PC-3 (cell line): Measurements from ENCODE around the gene MPC1. TPM values are rescaled to one million over a fixed set of nuclear protein-coding genes. Genes with fewer than 3 reads are reported as not detected.

ENCODE experiments used
- ATAC-seq: fragments of 200-7000 bp; cut with Tn5 transposase; 2 replicates; pipeline ENCODE4 v1.9.1; 2020; ENCODE audit warnings: mild to moderate bottlenecking, moderate library complexity
- BruUV-seq: library from RNA; stranded (reverse); fragments of 400-500 nt; replicated peaks from 2 replicates; lab custom pipeline; 2021; lab: Mats Ljungman, UMichigan
- CTCF ChIA-PET: fragments of 300-600 bp; sonication (Branson Sonifier 250); formaldehyde crosslinking; loops from one replicate; lab custom pipeline; 2022; ENCODE audit warnings: antibody characterized with exemption; lab: Charles Lee
- POLR2A ChIA-PET: fragments of 300-600 bp; sonication (Branson Sonifier 250); formaldehyde crosslinking; loops from one replicate; lab custom pipeline; 2022; ENCODE audit warnings: antibody characterized with exemption; ENCODE audit not compliant: unreplicated experiment; lab: Charles Lee
- DNase-seq: peaks from one replicate; pipeline ENCODE4 v3.0.0-alpha.2; 2015
- H2AFZ ChIP-seq: fragments of 300-600 bp; sonication (generic); 2 replicates; pipeline ENCODE4 v1.6.0; 2016; ENCODE audit warnings: antibody characterized with exemption, low read length
- H3F3A ChIP-seq: fragments of 300-600 bp; sonication (generic); one replicate; pipeline ENCODE4 v1.6.0; 2017; ENCODE audit warnings: antibody characterized with exemption, low read length, control low read depth, mild to moderate bottlenecking; ENCODE audit not compliant: unreplicated experiment
- H3K27ac ChIP-seq: fragments of 300-600 bp; sonication (generic); 2 replicates; pipeline ENCODE4 v1.5.1; 2016; ENCODE audit warnings: mild to moderate bottlenecking, low read length
- H3K27me3 ChIP-seq: fragments of 300-600 bp; sonication (generic); 2 replicates; pipeline ENCODE4 v1.6.1; 2016; ENCODE audit warnings: low read length, mixed read lengths
- H3K36me3 ChIP-seq: fragments of 300-600 bp; sonication (generic); 2 replicates; pipeline ENCODE4 v1.6.1; 2016; ENCODE audit warnings: low read depth, mixed run types, low read length, mixed read lengths
- H3K4me1 ChIP-seq: fragments of 300-600 bp; sonication (generic); 2 replicates; pipeline ENCODE4 v1.5.1; 2016; ENCODE audit warnings: low read length; ENCODE audit not compliant: insufficient read depth
- H3K4me2 ChIP-seq: fragments of 300-600 bp; sonication (generic); 2 replicates; pipeline ENCODE4 v1.6.0; 2016; ENCODE audit warnings: low read length
- H3K4me3 ChIP-seq: fragments of 300-600 bp; sonication (generic); 2 replicates; pipeline ENCODE4 v1.5.1; 2016; ENCODE audit warnings: mild to moderate bottlenecking, low read length, mixed read lengths
- H3K79me2 ChIP-seq: fragments of 300-600 bp; sonication (generic); 2 replicates; pipeline ENCODE4 v1.6.1; 2017; ENCODE audit warnings: low read length, mixed read lengths
- H3K9ac ChIP-seq: fragments of 300-600 bp; sonication (generic); 2 replicates; pipeline ENCODE4 v1.6.0; 2016; ENCODE audit warnings: mild to moderate bottlenecking, low read length
- H3K9me2 ChIP-seq: fragments of 300-600 bp; sonication (generic); replicated peaks from 2 replicates; pipeline ENCODE4 v1.6.1; 2016; ENCODE audit warnings: mixed run types, low read length, mixed read lengths
- H3K9me3 ChIP-seq: fragments of 300-600 bp; sonication (generic); 2 replicates; pipeline ENCODE4 v1.6.1; 2016; ENCODE audit warnings: low read length, mixed read lengths
- H4K20me1 ChIP-seq: fragments of 300-600 bp; sonication (generic); 2 replicates; pipeline ENCODE4 v1.6.1; 2016; ENCODE audit warnings: low read length, mixed read lengths
- EZH2 ChIP-seq: fragments of 300-600 bp; sonication (generic); IDR thresholded peaks from one replicate; pipeline ENCODE4 v1.6.1; 2017; ENCODE audit warnings: antibody characterized with exemption, mild to moderate bottlenecking, low read length; ENCODE audit not compliant: unreplicated experiment
- EZH2phosphoT487 ChIP-seq: fragments of 300-600 bp; sonication (generic); IDR thresholded peaks from 2 replicates; pipeline ENCODE4 v1.6.1; 2018; ENCODE audit warnings: mild to moderate bottlenecking, antibody characterized with exemption, low read length, borderline replicate concordance
- intact Hi-C: fragments of 100-400 bp; cut with micrococcal nuclease; formaldehyde crosslinking; loops from 2 replicates; pipeline ENCODE4 v1.9.0; 2023
- total RNA-seq: library from RNA; depleted of rRNA; stranded (reverse); fragments of >200 nt; gene quantifications from 2 replicates; pipeline ENCODE4 v1.2.3, GENCODE V29; 2014
- TF ChIP-seq, protein P1 (sequence below): fragments of 300-600 bp; sonication (generic); conservative IDR thresholded peaks from 2 replicates; pipeline ENCODE4 v1.5.1; 2017; ENCODE audit warnings: antibody characterized with exemption, low read depth, mild to moderate bottlenecking, low read length

Gene MPC1
- total RNA-seq, 1 experiment from 2014 or later: 26.7 TPM

DNA sequence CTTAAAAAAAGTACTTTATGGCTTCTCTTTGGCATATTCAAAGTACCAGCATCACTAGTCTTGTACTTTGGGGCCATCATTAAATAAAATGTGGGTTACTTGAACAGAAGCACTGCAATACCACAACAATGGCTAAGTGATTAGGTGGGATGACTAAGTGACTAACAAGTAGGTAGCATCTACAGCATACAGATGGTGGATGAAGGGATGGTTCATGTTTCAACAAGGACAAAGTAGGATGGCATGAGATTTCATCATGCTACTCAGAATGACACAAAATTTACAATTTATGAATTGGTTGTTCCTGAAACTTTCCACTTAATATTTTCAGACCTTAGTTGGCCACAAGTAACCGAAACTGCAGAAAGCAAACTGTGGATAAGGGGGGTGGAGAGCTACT is 7.7 kb downstream of the MPC1 start:
- no peaks in the 10 kb centered on the region for H3K27me3 ChIP-seq
- no peaks in the 10 kb centered on the region for H3K9me2 ChIP-seq
- ChIA-PET CTCF (no interaction called here), POLR2A (no interaction called here)
- no peak overlapping the region for H3K4me3 ChIP-seq
- no peaks in the 10 kb centered on the region for H3K9me3 ChIP-seq
- DNase-seq: no peak
- TF ChIP-seq EZH2phosphoT487: no peak
- TF ChIP-seq, protein P1, sequence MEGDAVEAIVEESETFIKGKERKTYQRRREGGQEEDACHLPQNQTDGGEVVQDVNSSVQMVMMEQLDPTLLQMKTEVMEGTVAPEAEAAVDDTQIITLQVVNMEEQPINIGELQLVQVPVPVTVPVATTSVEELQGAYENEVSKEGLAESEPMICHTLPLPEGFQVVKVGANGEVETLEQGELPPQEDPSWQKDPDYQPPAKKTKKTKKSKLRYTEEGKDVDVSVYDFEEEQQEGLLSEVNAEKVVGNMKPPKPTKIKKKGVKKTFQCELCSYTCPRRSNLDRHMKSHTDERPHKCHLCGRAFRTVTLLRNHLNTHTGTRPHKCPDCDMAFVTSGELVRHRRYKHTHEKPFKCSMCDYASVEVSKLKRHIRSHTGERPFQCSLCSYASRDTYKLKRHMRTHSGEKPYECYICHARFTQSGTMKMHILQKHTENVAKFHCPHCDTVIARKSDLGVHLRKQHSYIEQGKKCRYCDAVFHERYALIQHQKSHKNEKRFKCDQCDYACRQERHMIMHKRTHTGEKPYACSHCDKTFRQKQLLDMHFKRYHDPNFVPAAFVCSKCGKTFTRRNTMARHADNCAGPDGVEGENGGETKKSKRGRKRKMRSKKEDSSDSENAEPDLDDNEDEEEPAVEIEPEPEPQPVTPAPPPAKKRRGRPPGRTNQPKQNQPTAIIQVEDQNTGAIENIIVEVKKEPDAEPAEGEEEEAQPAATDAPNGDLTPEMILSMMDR: no peak
- no peak for TF ChIP-seq EZH2
- H3F3A ChIP-seq: no peaks in the 10 kb centered on the region
- no peaks in the 10 kb centered on the region for H3K4me1 ChIP-seq
- H3K36me3 ChIP-seq: no peaks in the 10 kb centered on the region
- no peak for ATAC-seq
- no peak overlapping the region for H3K9ac ChIP-seq
- no TSS peak for BruUV-seq
- no peak overlapping the region for H3K4me2 ChIP-seq
- H3K27ac ChIP-seq: no peak overlapping the region
- H4K20me1 ChIP-seq: no peaks in the 10 kb centered on the region
- no peak overlapping the region for H2AFZ ChIP-seq
- no peaks in the 10 kb centered on the region for H3K79me2 ChIP-seq
- intact Hi-C loops: no loop called here

DNA sequence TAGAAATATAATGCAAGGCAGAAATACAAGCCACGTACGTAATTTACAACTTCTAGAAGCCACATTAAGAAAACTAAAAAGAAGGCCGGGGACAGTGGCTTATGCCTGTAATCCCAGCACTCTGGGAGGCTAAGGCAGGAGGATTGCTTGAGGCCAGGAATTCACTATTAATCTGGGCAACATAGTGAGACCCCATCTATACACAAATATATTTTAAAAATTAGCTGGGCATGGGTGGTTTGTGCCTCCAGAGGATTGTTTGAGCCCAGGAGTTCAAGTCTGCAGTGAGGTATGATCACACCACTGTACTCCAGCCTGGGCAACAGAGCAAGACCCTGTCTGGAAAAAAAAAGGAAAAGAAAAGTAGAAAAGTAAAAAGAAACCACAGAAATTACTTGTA is 12.3 kb downstream of the MPC1 start:
- H3K27me3 ChIP-seq: no peaks in the 10 kb centered on the region
- no peak overlapping the region for H2AFZ ChIP-seq
- H3K4me3 ChIP-seq: no peak overlapping the region
- H3K4me1 ChIP-seq: no peaks in the 10 kb centered on the region
- no TSS peak for BruUV-seq
- CTCF ChIA-PET: interaction anchor here (0.6 kb wide), 1 partner anchor 11 kb away, joined by 3 read pairs; no protein-coding TSS in a partner anchor
- H3K4me2 ChIP-seq: no peak overlapping the region
- no peaks in the 10 kb centered on the region for H3K79me2 ChIP-seq
- DNase-seq (no peak), ATAC-seq (no peak)
- H3K9me2 ChIP-seq: no peaks in the 10 kb centered on the region
- H3K9me3 ChIP-seq: no peaks in the 10 kb centered on the region
- POLR2A ChIA-PET: no interaction called here
- no peaks in the 10 kb centered on the region for H4K20me1 ChIP-seq
- H3K27ac ChIP-seq: no peak overlapping the region
- no peaks in the 10 kb centered on the region for H3F3A ChIP-seq
- intact Hi-C loops: no loop called here
- no peaks in the 10 kb centered on the region for H3K36me3 ChIP-seq
- no peak overlapping the region for H3K9ac ChIP-seq
- TF ChIP-seq EZH2: no peak
- TF ChIP-seq, protein P1: no peak
- TF ChIP-seq EZH2phosphoT487: no peak

- Histone ChIP-seq H3K9me3 (no peaks in the 10 kb centered on the region), H3K9ac (no peak overlapping the region), H3K4me3 (no peak overlapping the region), H2AFZ (no peak overlapping the region), H3K9me2 (no peaks in the 10 kb centered on the region), H4K20me1 (no peaks in the 10 kb centered on the region), H3K27me3 (no peaks in the 10 kb centered on the region), H3K4me2 (no peak overlapping the region), H3K79me2 (no peaks in the 10 kb centered on the region), H3K4me1 (no peaks in the 10 kb centered on the region), H3K36me3 (no peaks in the 10 kb centered on the region), H3K27ac (no peak overlapping the region), H3F3A (no peaks in the 10 kb centered on the region)
- DNase-seq (no peak), ATAC-seq (no peak)
- no TSS peak for BruUV-seq
- intact Hi-C loops: no loop called here
- ChIA-PET CTCF (no interaction called here), POLR2A (no interaction called here)
- TF ChIP-seq, protein P1: no peak
- TF ChIP-seq EZH2: no peak
- no peak for TF ChIP-seq EZH2phosphoT487
Observed at GRCh38 chr6:166369782-166370181, 13.0 kb downstream of the MPC1 start.
